Measurements from ENCODE around the gene HRK. TPM values are rescaled to one million over a fixed set of nuclear protein-coding genes. Genes with fewer than 3 reads are reported as not detected.

Gene HRK
- total and polyA plus RNA-seq, 2 of the 8 experiments (the other 6 are each of a cell fraction or from before 2014, with no cell fraction given) = 1.6 to 2.7 TPM

DNA sequence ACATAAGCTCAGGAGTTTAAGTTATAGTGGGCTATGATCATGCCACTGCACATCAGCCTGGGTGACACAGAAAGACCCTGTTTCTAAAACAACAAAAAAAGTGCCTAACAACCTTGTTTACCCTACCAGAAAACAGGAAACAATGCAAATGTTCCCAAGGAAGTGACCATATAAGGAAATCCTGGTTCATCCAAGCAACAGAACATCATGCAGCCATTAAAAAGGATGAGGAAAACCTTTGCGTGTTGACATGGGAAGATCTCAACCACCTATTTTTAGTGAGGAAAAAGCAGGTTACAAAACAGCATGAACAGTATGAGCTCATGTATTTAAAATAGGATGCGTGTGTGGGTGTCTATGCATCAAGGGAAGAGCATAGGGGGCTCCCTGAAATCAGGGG, 13.7 kb downstream of the HRK start:
- no peaks in the 10 kb centered on the region; a peak in 1 of 7 replicates for H3K4me1 ChIP-seq (replicated peaks in 1 of 4; ENCODE audit: control insufficient read depth in 3 of 4, insufficient read depth in 4 of 4, low read length in 3 of 4)
- H3K9ac ChIP-seq (replicated peaks in 1 of 4; ENCODE audit: extremely low read depth in 1 of 4, low read depth in 3 of 4, low read length in 3 of 4) = no peak overlapping the region
- H3K14ac ChIP-seq (ENCODE audit: insufficient read length) = no peak overlapping the region
- H3K36me3 ChIP-seq (ENCODE audit: control insufficient read depth in 2 of 4, insufficient read depth in 4 of 4, low read length in 3 of 4) = no peaks in the 10 kb centered on the region
- no peak overlapping the region for H2BK12ac ChIP-seq (ENCODE audit: low read depth, low read length)
- no peak overlapping the region for H3K4ac ChIP-seq (replicated peaks; ENCODE audit: insufficient read length, low read depth, low read length)
- no peak overlapping the region for H2BK120ac ChIP-seq (replicated peaks; ENCODE audit: low read depth, low read length)
- no peak for TF ChIP-seq ZNF274 (IDR thresholded peaks at IDR 0.05; ENCODE audit: borderline replicate concordance, extremely low read depth, low read length)
- TF ChIP-seq SRF (IDR thresholded peaks at IDR 0.05; ENCODE audit: low read depth, low read length) = peak; percentile 92
- H3K56ac ChIP-seq (replicated peaks; ENCODE audit: insufficient read length, low read depth, low read length) = no peak overlapping the region
- H4K91ac ChIP-seq (replicated peaks; ENCODE audit: insufficient read length, low read length) = no peak overlapping the region
- no peaks in the 10 kb centered on the region for H3K27me3 ChIP-seq (replicated peaks in 1 of 4; ENCODE audit: control insufficient read depth in 3 of 4, extremely low read depth in 1 of 4, insufficient read depth in 3 of 4, low read length in 3 of 4)
- no peaks in the 10 kb centered on the region for H3K9me3 ChIP-seq (ENCODE audit: insufficient read depth in 2 of 2, low read depth in 1 of 2, low read length in 1 of 2)
- no peak overlapping the region for H2AFZ ChIP-seq (ENCODE audit: low read length)
- no peak overlapping the region for H4K8ac ChIP-seq (ENCODE audit: extremely low read depth, insufficient read depth, low read length)
- DNase-seq (ENCODE audit: low read depth in 1 of 2, low spot score in 2 of 2) (no peak), FAIRE-seq (no peak)
- no peak overlapping the region for H3K18ac ChIP-seq (ENCODE audit: extremely low read depth, low read length)
- no peak overlapping the region for H3K4me2 ChIP-seq (ENCODE audit: insufficient read depth in 1 of 2, low read depth in 2 of 2, low read length in 2 of 2)
- H4K20me1 ChIP-seq (replicated peaks in 1 of 2; ENCODE audit: control insufficient read depth in 1 of 2, insufficient read depth in 2 of 2, low read length in 2 of 2) = peaks cover 0 to 2% of the 10 kb centered on the region in 2 experiments
- no peak overlapping the region for H4K5ac ChIP-seq (ENCODE audit: insufficient read length, low read depth, low read length)
- POLR2A ChIA-PET (ENCODE audit: partially characterized antibody) = interaction anchor here (0.7 kb wide), 1 partner anchor 177 kb away, joined by 4 read pairs; no protein-coding TSS in a partner anchor
- CTCF ChIA-PET (ENCODE audit: partially characterized antibody) = interaction anchor here (0.8 to 1.7 kb wide), 4 partner anchors 10 to 44 kb away, joined by 3 to 6 read pairs (median 3); no protein-coding TSS in a partner anchor
- H2BK5ac ChIP-seq (ENCODE audit: low read depth, low read length) = no peak overlapping the region
- no peak overlapping the region for H2BK20ac ChIP-seq (ENCODE audit: low read length)
- H3K79me2 ChIP-seq (ENCODE audit: control insufficient read depth in 1 of 2, insufficient read depth in 2 of 2, low read length in 2 of 2) = no peaks in the 10 kb centered on the region; a peak in 1 of 4 replicates
- no peak overlapping the region for H3K27ac ChIP-seq (ENCODE audit: low read depth, low read length)
- no peaks in the 10 kb centered on the region for H3K79me1 ChIP-seq (ENCODE audit: low read depth, low read length)
- H2BK15ac ChIP-seq (ENCODE audit: low read length) = no peak overlapping the region
- H3K4me3 ChIP-seq (ENCODE audit: extremely low read depth in 1 of 4, insufficient read depth in 2 of 4, low read depth in 3 of 4, low read length in 4 of 4) = no peak overlapping the region
- H2AK5ac ChIP-seq (ENCODE audit: low read depth, low read length) = no peak overlapping the region
- no peaks in the 10 kb centered on the region for H3K23me2 ChIP-seq (ENCODE audit: low read depth, low read length)
- 87% methylated on average over 2 of the region's 2 CpGs; no CpG with 5 or more reads in 1 of the 2 experiments for WGBS, 2 experiments (ENCODE audit: extremely low coverage in 1 of 2, insufficient coverage in 1 of 2, insufficient read length in 1 of 2, insufficient replicate concordance in 2 of 2, low coverage in 1 of 2, low lambda C conversion rate in 2 of 2, missing lambda C conversion rate in 1 of 2)
- no peak overlapping the region for H3K23ac ChIP-seq (ENCODE audit: insufficient read length)
